ENCODE data around the gene UTS2B.

UTS2B gene

DNA sequence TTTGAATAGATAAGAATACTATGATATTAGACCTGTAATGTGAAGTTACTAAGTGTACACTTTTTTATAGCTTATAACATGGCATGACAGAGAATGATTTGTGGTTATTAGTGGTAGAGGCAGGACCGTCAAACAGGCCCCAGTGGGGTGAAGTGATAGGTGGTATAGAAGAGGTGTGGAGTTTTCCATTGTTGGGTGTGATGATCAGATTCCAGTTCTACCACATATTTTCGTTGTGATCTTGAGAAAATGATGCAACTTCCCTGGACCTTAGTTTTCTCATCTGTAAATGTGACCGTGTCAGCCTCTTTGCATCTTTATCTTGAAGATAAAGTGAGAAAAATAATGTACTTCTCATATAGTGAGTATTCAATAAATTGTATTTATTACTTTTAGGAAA is 30.3 kb upstream of the UTS2B start:
- Mint-ChIP-seq H3K4me1 (ENCODE audit: low read depth) (no peaks in the 10 kb centered on the region), H3K27me3 (no peaks in the 10 kb centered on the region), H3K27ac (no peak overlapping the region), H3K36me3 (no peaks in the 10 kb centered on the region), H3K4me3 (no peak overlapping the region), H3K9me3 (ENCODE audit: low read depth) (no peaks in the 10 kb centered on the region)

DNA sequence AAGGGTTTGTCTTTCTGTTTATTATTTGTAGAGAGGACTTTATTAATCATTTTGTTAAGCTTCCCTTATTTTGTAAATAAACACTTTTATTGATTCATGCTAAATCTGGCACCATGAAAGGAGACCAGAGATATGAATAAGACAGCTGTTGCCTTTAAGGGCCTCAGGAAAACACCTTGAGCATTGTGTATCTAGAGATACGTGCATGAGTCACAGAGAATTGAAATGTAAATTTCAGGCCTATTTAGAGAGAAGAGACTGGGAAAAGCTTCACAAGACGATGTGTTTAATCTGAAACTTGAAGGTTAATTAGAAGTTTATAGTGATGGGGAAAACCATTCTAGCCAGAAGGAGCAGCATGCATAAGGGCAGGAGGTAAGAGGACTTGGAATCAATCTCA is 28.6 kb upstream of the UTS2B start:
- Mint-ChIP-seq H3K27ac (no peak overlapping the region), H3K4me1 (ENCODE audit: low read depth) (no peaks in the 10 kb centered on the region), H3K4me3 (no peak overlapping the region), H3K27me3 (no peaks in the 10 kb centered on the region), H3K9me3 (ENCODE audit: low read depth) (no peaks in the 10 kb centered on the region), H3K36me3 (no peaks in the 10 kb centered on the region)

DNA sequence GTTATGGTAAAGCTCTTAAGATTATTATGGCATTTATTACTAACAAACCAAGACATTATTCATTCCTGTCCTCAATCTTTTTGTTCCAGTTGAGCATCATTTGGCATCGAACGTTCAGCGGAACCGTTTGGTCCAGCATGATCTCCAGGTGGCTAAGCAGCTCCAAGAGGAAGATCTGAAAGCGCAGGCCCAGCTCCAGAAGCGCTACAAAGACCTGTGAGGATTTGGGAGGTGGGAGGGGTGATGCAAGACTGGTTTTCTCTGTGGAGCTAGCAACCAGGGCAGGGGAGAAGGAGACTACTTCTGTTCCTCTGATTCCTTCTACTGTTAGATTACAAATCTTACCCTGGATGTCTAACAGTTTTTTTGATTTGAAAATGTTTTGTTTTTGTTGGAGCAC is 27.6 kb upstream of the UTS2B start:
- Mint-ChIP-seq H3K27ac (no peak overlapping the region), H3K9me3 (ENCODE audit: low read depth) (no peaks in the 10 kb centered on the region), H3K4me3 (no peak overlapping the region), H3K27me3 (no peaks in the 10 kb centered on the region), H3K36me3 (no peaks in the 10 kb centered on the region), H3K4me1 (ENCODE audit: low read depth) (no peaks in the 10 kb centered on the region)

DNA sequence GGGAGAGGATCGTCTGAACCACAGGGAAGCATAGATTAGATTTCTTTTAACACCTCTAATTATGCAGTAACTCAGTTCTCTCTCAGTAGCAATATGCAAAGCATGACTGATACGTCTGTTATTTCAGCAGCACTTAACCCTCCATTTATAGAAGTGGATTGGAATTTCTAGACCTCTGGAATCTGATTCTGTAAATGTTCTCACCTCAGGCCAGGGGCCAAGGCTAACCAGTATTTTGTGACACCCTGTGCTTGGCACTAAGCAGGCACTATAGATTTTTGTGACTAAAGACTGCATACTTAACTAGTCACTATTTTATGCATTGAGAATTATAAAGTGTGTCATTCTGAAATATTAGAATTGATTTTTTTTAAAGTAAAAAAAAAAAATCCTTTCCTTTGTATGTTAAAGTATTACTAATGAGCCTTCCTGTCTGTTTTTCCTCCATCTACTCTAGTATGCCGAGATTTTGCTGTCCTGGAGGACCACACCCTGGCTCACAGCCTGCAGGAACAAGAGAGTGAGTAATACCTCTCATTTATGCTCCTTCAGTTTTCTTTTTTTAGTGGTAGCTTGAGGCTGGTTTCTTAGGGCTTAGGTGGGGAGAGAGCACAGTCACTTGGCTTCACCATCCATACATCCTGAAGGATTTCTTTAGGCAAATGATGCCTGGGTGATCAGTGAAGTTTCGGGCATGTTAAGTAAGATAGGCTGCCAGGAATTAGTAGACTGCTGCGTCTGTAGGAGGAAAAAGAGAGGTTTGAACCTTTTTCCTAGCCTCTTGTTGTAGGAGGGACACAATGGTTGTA is 26.5 kb upstream of the UTS2B start:
- H3K27me3 Mint-ChIP-seq: no peaks in the 10 kb centered on the region
- no peaks in the 10 kb centered on the region for H3K4me1 Mint-ChIP-seq (ENCODE audit: low read depth)
- H3K4me3 Mint-ChIP-seq: no peak overlapping the region
- no peaks in the 10 kb centered on the region for H3K9me3 Mint-ChIP-seq (ENCODE audit: low read depth)
- H3K36me3 Mint-ChIP-seq: no peaks in the 10 kb centered on the region
- no peak overlapping the region for H3K27ac Mint-ChIP-seq

DNA sequence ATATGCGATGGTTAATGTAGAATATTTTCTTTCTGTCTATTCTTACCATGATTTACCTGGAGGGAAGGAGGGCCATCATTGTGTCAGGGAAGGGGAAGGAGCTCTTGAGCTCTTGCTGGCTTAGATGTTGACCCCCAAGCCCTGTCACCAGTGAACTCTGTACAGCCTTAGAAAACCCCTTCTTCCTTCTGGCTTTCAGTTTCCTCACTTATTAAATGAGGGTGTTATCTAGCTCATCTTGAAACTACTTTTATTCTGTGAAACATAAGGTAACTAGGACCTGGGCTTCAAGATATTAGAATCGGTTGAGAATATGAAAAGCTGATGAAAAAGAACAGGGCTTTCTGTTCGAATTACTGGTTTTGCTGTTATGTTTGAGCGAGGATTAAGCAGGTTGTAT is 25.1 kb upstream of the UTS2B start:
- H3K27ac Mint-ChIP-seq: no peak overlapping the region
- H3K4me1 Mint-ChIP-seq (ENCODE audit: low read depth): no peaks in the 10 kb centered on the region
- no peaks in the 10 kb centered on the region for H3K9me3 Mint-ChIP-seq (ENCODE audit: low read depth)
- H3K27me3 Mint-ChIP-seq: no peaks in the 10 kb centered on the region
- H3K36me3 Mint-ChIP-seq: no peaks in the 10 kb centered on the region
- no peak overlapping the region for H3K4me3 Mint-ChIP-seq

DNA sequence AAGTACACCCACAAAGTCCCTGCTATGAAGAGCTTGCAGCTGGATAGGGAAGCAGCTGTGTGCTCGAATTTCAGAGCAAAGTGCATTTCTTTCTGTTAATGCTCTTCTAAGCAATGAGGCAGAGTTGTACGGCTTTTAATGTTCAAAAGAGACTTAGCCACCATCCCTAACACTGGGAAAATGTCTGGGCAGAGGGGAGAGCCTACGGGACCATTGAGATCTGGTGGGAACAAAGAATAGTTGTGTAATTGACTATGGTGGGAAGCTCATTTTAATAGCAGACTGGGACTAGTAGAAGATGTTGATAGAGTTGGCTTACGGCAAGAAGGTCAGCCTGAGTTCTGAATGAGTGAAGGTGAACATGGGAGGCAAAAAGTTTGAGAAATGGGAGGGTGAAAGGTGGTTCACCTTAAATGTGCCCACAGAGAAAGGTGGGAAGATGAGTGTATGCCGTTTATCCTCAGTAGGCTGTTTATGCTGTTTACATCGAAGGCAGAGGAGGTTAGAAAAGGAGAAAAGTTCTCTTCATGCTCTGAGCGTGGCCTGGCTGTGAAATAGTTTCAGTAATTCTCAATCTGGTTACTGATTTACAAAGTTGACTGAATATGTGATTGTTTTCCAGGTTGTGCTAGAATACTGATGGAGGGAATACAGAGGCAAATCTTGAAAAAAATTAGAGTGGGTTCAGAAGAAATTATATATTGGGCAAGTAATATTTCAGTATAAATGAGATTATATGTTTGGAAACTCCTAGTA is 22.9 kb upstream of the UTS2B start:
- no peaks in the 10 kb centered on the region for H3K9me3 Mint-ChIP-seq (ENCODE audit: low read depth)
- H3K4me3 Mint-ChIP-seq: no peak overlapping the region
- H3K4me1 Mint-ChIP-seq (ENCODE audit: low read depth): no peaks in the 10 kb centered on the region
- H3K27ac Mint-ChIP-seq: no peak overlapping the region
- no peaks in the 10 kb centered on the region for H3K27me3 Mint-ChIP-seq
- no peaks in the 10 kb centered on the region for H3K36me3 Mint-ChIP-seq

DNA sequence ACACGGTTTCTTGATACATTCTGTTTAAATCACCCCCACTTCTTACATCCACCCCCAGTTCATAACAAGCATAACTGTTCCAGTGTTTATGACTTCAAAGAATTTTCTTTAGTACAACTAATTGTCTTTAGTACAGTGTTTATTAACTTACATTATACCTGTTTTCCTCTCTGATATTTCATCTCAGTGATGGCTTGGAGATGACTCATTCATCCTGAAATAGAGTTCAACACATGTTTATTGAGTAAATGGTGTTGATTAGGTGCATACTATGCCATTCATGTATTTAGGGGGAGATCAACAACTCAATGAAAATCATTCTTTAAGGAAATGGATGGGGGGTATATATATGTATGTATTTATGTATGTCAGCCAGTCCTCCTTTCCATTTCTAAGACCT is 21.7 kb upstream of the UTS2B start:
- H3K27ac Mint-ChIP-seq: no peak overlapping the region
- no peaks in the 10 kb centered on the region for H3K36me3 Mint-ChIP-seq
- H3K4me1 Mint-ChIP-seq (ENCODE audit: low read depth): no peaks in the 10 kb centered on the region
- H3K27me3 Mint-ChIP-seq: no peaks in the 10 kb centered on the region
- no peak overlapping the region for H3K4me3 Mint-ChIP-seq
- H3K9me3 Mint-ChIP-seq (ENCODE audit: low read depth): no peaks in the 10 kb centered on the region

DNA sequence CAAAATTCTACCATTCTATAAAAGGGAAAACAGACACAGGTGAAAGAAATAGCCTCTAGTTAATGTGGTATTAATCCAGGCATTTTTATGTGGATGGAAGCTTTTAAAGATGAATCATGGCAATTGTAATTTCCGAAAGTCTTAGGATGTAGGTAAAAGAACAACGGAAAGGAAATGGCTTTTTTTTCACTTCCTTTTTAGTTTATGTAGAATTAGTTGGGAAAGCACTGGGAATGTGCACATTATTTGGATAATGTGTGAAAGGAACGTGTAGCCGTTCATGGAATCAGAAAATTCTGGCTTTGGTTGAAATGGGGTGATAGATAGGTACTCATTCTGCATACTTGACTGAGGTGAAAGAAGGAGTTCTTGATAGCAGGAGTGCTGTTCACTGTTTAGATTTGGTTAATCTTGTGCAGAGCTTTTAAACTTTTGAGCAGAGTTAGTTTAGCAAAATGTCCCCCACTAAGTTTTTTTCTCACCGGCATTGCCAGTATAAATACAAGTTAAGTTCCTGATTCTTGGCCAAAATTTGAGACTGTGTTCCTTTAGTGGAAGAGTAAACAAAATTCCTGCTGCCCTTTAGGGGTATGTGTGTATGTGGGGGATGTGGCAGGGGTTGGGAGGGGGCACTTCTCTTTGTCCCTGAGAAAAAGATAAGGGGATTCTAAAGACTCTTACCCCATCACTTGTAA is 20.2 kb upstream of the UTS2B start:
- Mint-ChIP-seq H3K27me3 (no peaks in the 10 kb centered on the region), H3K36me3 (no peaks in the 10 kb centered on the region), H3K9me3 (ENCODE audit: low read depth) (no peaks in the 10 kb centered on the region), H3K4me1 (ENCODE audit: low read depth) (no peaks in the 10 kb centered on the region), H3K4me3 (no peak overlapping the region), H3K27ac (no peak overlapping the region)

DNA sequence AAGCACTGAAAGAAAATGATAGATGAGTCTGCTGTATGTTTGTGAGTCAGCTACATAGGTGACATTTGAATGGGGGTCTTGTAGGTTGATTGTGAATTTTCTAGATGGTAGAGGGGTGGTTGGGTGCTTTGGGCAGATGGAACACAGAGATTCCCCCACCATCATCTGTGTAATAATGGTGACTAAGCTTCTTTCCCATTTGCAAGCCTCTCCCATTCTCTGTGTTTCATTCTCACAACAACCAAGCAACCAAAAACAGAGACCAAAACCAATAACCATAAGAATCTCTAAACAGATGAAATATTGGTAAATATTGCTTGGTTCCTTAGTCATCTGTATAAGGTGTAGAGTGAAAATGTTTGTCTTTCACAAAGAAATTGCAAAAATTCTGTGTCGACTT is 17.8 kb upstream of the UTS2B start:
- H3K4me1 Mint-ChIP-seq (ENCODE audit: low read depth): no peaks in the 10 kb centered on the region
- no peak overlapping the region for H3K27ac Mint-ChIP-seq
- no peaks in the 10 kb centered on the region for H3K9me3 Mint-ChIP-seq (ENCODE audit: low read depth)
- H3K36me3 Mint-ChIP-seq: no peaks in the 10 kb centered on the region
- H3K4me3 Mint-ChIP-seq: no peak overlapping the region
- H3K27me3 Mint-ChIP-seq: no peaks in the 10 kb centered on the region

DNA sequence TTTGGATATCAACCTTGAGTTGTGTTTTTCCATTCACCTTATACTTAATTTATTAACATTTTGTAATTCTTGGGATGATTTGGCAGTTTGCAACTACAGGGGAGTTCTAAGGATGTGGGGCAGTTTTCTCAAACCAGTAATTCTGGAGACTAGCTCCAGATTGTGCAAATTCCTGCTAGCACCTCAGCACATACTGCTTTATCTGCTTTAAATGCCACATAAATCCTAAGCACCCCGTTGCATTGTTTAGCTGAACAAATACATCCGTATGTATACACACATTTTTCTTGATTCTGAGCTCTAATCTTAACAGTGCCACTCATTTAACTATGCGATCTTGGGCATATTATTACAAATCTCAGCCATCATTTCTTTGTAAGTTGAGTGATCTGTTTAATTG is 16.9 kb upstream of the UTS2B start:
- H3K4me3 Mint-ChIP-seq: no peak overlapping the region
- H3K27me3 Mint-ChIP-seq: no peaks in the 10 kb centered on the region
- H3K9me3 Mint-ChIP-seq (ENCODE audit: low read depth): no peaks in the 10 kb centered on the region
- no peaks in the 10 kb centered on the region for H3K4me1 Mint-ChIP-seq (ENCODE audit: low read depth)
- no peak overlapping the region for H3K27ac Mint-ChIP-seq
- H3K36me3 Mint-ChIP-seq: no peaks in the 10 kb centered on the region

DNA sequence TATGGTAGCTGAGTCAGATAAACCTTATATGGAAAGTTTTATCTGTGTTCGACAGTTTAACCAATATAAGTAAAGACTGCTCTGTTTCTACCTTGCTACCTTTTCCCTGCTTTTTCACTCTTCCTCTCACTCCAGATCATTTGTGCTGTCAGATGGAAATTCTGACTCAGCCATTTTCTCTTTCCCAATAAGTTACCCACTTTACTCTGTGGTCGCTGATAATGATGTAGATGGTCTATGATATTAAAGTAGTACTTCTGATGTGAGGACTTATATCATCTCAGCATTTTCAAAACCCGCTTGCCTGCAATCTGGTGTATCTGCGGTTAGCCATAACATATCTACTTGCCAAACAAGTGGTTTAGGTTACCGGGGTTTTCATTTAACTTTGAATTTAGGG is 15.0 kb upstream of the UTS2B start:
- H3K4me1 Mint-ChIP-seq (ENCODE audit: low read depth): no peaks in the 10 kb centered on the region
- no peaks in the 10 kb centered on the region for H3K27me3 Mint-ChIP-seq
- no peak overlapping the region for H3K4me3 Mint-ChIP-seq
- H3K36me3 Mint-ChIP-seq: no peaks in the 10 kb centered on the region
- no peak overlapping the region for H3K27ac Mint-ChIP-seq
- H3K9me3 Mint-ChIP-seq (ENCODE audit: low read depth): no peaks in the 10 kb centered on the region

DNA sequence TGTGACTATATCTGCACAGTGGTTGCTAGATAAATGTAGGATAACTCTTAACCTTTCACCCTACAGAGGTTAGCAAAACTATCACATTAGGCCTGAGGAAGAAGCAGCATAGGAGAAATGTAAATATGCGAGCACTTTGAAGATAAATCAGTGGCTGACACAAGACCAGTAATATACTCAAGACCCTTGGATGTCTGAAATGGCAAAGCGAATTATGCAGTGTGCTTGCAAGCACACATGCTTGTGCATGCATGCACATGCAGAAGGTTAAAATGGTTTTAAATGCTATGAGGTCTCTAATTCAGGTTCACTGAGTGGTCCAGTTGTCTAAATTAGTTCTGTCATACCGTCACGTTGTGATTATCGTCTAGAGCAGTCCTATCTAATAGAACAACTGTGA is 13.6 kb upstream of the UTS2B start:
- Mint-ChIP-seq H3K36me3 (no peaks in the 10 kb centered on the region), H3K27ac (no peak overlapping the region), H3K4me3 (no peak overlapping the region), H3K27me3 (no peaks in the 10 kb centered on the region), H3K4me1 (ENCODE audit: low read depth) (no peaks in the 10 kb centered on the region), H3K9me3 (ENCODE audit: low read depth) (no peaks in the 10 kb centered on the region)

DNA sequence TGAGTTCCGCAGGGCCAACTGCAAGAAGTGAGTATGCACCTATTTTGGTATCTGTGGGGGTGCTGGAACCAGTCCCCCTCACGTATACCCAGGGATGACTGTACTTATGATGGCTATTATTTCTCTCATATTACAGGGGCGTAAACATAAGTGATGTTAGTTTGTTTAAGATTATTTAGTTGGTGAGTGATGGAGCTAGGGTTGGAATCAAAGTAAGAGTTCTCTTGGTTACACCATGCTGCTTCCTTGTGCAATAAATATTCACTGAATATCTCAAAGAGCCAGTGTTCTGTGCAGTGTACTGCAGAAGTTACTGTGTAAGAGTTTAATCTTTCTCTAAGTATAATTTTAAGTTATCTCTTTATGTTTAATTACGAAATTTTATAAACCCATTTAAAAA is 12.8 kb upstream of the UTS2B start:
- H3K36me3 Mint-ChIP-seq: no peaks in the 10 kb centered on the region
- no peaks in the 10 kb centered on the region for H3K4me1 Mint-ChIP-seq (ENCODE audit: low read depth)

DNA sequence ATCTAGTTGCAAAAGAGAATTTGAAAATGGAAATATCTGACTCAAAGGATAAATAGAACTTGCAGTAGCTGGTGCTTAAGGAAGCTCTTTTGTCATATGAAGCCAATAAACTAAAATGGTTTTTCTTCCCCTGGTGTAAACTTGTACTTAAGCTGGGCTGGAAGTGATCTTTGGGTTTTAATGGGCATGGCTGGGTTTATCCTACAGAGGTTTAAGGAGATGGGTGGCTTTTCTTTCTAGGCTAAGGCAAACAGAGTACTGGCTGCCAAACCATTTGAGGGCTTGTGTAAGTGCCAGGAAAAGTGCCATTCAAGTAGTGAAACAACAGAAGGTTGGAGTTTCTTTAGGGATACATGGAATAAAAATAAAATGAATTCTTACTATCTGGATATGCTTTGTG is 12.1 kb upstream of the UTS2B start:
- H3K4me3 Mint-ChIP-seq: no peak overlapping the region
- H3K4me1 Mint-ChIP-seq (ENCODE audit: low read depth): no peaks in the 10 kb centered on the region

More for the DNA sequence above, 12.8 kb upstream of the UTS2B start:
- Mint-ChIP-seq H3K9me3 (ENCODE audit: low read depth) (no peaks in the 10 kb centered on the region), H3K4me3 (no peak overlapping the region), H3K27ac (no peak overlapping the region), H3K27me3 (no peaks in the 10 kb centered on the region)

DNA sequence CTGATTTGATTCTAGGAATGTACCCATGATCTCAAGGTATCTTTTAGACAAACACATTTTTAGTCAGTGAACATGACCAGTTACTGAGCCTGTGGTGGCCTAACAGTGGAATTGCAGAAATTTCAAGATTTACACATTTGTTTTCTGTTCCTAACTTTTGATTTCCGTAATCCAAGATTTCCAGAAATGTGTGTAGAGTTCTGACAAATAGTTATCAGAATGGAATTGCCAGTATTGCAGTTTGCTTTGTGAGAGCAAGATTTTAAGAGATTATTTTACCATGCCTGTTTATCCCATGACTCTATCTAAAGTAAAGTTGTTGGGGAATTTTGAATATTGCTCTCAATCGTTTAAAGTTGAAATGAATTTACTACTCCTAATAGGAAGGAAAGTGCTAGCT is 11.7 kb upstream of the UTS2B start:
- Mint-ChIP-seq H3K9me3 (ENCODE audit: low read depth) (no peaks in the 10 kb centered on the region), H3K4me3 (no peak overlapping the region), H3K27me3 (no peaks in the 10 kb centered on the region), H3K4me1 (ENCODE audit: low read depth) (no peaks in the 10 kb centered on the region), H3K36me3 (no peaks in the 10 kb centered on the region), H3K27ac (no peak overlapping the region)

More for the DNA sequence above, 12.1 kb upstream of the UTS2B start:
- H3K36me3 Mint-ChIP-seq: no peaks in the 10 kb centered on the region
- H3K27ac Mint-ChIP-seq: no peak overlapping the region
- H3K27me3 Mint-ChIP-seq: no peaks in the 10 kb centered on the region
- H3K9me3 Mint-ChIP-seq (ENCODE audit: low read depth): no peaks in the 10 kb centered on the region
